Muscle of back (tissue), 11 donors: ENCODE results near the gene PROZ. TPM values are rescaled to one million over a fixed set of nuclear protein-coding genes. Genes with fewer than 3 reads are reported as not detected.
"Not testable (repeated sequence)": the region's sequence is repeated elsewhere in the genome, so short reads cannot be mapped to it uniquely, and the experiment has no call there.

Experiments used
- DNase-seq, 3 donors: peaks; one replicate each; pipeline versions ENCODE4 v3.0.0 to v3.0.0-alpha.2; 2013
- polyA plus RNA-seq, 10 donors: library from polyadenylated mRNA; unstranded; fragments of 120-200 nt; gene quantifications; one replicate each; pipeline ENCODE4 v1.2.1, GENCODE V29; 2013; ENCODE audit not compliant: insufficient read length in 10 of 10

PROZ gene
- polyA plus RNA-seq, 10 donors: 0.14 to 0.19 TPM; not detected in 8

DNA sequence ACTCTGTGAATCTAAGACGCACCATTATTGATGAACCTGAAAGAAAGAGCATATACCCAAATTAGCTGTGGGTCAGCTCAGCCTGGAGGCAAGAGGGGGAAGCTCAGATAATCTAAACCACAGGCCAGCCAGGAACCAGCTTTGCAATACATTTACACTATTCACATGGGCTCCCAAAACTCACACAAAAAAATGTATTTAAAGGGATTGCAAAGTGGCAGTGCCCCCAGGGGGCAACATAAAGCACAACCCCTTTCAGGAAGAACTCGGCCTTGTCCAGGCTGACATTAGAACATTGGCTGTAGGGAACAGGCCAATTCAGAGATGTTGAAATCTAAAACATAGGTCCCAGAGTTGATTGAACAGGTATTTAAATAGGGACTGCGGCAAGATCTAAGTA is 3.2 kb upstream of the PROZ start:
- no peak for DNase-seq

GRCh38 chr13:113155982-113156655 is 2.3 kb upstream of the PROZ start:
- DNase-seq: no peak

GRCh38 chr13:113157206-113157928 is 1.1 kb upstream of the PROZ start:
- no peak for DNase-seq

GRCh38 chr13:113158946-113159345 is 498 bp downstream of the PROZ start:
- no peak for DNase-seq

DNA sequence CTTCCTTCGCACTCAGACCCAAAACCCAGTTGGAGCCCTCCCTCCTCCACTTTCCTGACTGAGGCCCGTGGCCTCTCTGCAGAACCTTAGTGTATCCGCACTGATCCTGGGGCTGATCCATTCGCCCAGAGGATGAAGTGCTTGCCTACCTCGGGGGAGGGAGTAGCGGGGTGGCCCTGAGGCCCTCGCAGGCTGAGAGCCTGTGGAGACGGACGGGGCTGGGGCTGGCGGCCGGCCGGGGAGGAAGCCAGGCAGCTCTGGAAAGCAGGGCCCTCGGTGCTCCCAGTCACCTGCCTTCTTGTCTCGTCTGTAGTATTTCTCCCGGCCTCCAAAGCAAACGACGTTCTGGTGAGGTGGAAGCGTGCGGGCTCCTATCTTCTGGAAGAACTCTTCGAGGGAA is 1.3 kb downstream of the PROZ start:
- no peak for DNase-seq

DNA sequence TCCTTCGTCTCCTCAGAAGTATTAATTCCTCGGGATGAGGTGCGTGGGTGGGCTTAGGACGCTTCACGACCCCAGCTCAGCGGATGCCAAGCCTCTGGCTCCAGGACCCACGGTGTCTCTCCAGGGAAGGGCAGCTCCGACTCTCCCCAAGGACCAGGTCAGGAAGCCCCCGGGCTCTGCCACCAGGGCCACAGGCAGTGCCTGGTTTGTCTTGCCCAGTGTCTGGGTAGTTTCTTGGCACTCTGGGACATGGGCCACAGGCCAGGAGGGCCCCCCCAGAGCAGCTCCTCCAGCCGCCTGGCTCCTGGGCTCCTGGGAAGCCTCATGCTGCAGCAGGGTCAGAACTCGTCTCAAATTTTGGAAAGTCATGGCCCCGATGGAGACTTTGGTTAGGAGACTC is 2.5 kb downstream of the PROZ start:
- no peak for DNase-seq

- no peak for DNase-seq
Measured at GRCh38 chr13:113161433-113161832, 3.0 kb downstream of the PROZ start.

DNA sequence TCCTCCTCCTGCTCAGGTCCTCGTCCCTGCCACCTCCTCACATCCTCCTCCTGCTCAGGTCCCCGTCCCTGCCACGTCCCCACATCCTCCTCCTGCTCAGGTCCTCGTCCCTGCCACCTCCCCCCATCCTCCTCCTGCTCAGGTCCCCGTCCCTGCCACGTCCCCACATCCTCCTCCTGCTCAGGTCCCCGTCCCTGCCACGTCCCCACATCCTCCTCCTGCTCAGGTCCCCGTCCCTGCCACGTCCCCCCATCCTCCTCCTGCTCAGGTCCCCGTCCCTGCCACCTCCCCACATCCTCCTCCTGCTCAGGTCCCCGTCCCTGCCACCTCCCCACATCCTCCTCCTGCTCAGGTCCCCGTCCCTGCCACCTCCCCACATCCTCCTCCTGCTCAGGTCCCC is 3.5 kb downstream of the PROZ start:
- DNase-seq: not testable (repeated sequence)

DNA sequence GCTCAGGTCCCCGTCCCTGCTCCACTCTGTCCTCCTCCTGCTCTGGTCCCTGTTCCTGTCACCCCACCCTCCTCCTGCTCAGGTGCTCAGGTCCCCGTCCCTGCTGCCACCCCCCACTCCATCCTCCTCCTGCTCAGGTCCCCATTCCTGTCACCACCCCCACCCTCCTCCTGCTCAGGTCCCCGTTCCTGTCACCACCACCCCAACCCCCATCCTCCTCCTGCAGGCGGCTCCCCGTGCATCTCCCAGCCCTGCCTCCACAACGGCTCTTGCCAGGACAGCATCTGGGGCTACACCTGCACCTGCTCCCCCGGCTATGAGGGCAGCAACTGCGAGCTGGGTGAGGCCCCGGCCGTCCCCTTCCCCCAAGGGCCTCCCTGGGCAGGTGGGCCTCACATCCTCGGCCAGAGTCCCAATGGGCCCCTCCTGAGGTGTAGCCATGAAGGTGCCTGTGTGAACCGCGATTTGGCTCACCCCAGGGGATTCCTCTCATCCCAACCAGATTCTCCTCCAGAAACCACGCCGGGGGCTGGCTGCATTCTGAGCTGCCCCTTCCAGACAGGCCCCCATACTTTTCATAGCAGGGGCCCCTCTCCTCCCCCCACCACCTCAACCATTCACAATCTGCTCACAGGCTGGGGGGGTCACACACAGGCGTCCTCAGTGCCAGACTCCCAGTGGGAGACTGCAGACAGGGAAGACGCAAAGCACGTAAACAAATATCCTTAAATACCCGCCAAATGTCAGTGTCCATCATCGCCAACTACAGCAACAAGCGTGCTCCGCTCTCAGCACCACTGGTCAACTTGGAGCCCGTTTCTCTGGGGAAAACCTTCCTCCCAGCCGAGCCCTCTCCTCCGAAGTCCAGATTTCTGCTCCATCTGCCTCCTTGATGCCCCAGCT is 4.6 kb downstream of the PROZ start:
- DNase-seq: peak in 1 of 3 donors; percentile 16

- DNase-seq: no peak
Measured at GRCh38 chr13:113164492-113164891, 6.0 kb downstream of the PROZ start.

DNA sequence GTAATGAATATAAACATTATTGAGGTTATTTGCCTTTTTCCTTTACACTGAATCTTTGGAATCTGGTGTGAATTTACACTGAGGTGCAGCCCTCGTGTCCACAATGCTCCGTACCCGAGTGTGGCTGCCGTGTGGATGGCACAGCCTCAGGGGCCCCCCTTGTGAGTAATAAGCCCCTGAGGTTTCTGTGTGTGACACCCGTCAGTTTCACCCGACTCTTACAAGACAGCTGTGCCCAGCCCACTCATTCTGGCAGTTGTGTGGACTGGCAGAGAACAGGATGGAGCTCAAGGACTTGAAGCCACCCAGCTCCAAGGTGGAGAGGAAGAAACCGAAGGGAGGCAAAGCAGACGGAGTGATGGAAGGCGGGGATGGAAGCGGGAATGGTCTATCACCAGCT is 7.8 kb downstream of the PROZ start:
- no peak for DNase-seq

DNA sequence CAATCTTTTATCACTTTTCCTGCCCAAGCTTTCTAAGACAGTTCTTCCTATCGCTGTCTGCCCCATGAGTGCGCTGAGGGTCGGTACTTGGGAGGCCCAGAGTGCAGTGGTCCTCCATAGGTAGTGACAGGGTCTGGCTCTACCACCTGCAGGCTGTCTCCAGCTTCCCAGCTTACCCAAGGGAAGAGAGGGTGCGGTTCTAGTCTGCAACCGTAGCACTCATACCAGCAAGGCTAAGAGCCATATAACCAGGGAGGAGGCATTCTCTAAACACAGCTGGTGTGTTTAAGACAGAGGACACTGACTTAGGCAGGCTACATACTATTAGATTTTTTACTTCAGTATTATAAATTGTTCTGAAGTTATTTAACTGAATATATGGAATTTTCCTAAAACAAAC is 8.2 kb downstream of the PROZ start:
- no peak for DNase-seq

GRCh38 chr13:113167155-113167554 is 8.7 kb downstream of the PROZ start:
- DNase-seq: no peak

GRCh38 chr13:113167575-113167974 is 9.1 kb downstream of the PROZ start:
- DNase-seq: no peak

DNA sequence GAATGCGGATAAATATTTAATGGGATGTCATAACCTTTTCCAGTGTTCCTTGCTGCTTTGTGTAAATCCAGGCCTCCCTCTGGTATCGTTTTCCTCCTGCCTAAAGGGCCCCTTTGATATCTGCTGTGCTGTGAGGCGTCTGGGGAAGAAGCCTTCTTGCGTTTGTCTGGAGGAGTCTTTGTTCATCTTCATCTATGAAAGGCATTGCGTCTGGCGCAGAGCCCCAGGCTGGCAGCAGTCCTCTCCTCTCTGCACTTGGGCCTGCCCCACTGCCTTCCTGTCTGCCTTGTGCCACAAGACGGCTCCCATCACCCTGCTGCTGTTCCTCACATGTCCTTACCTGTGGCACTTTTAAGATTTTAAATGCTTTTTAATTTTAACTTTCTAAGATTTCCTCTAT is 9.8 kb downstream of the PROZ start:
- DNase-seq: no peak

DNA sequence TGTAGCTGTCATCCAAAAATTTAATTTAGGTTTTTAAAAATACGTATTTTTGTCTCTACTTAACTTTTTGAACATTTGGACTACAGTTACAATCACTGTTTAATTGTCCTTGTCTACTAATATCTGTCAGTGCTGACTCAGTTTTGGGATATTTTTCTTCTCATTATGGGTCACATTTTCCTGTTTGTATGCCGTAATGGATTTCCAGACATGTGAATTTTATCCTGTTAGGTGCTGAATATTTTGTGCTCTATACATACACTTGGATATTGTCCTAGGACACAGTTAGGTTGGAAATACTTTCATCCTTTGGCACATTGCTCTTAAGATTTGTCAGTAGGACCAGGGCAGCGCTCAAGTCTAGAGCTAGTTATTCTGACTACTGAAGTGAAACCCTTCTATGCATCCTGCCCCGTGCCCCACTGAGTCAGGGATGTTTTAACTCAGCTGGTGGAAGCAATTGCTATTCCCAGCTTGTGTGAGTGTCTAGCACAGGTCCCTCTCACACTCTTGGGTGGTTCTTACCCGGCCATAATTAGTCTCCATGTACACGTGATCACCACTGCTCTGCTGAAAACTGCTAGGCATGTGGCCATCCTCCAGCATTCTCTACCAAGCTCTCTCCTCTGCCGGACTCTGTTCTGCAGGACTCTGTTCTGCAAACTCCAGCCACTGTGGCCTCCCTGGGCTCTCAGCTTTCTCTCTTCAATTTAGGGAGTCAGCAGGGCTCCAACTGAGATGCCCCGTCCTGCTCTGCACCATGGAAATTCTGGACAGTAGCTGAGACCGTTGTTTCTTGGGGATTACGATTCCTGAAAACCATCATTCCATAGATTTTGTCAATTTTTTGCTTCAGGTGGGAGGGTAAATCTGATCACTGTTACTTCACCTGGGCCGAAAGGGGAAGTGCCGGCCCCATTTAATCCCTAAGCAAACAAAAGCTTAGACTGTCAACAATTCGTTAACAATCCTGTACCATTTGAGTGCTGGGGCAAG is 11.1 kb downstream of the PROZ start:
- DNase-seq: no peak

GRCh38 chr13:113170511-113170910 is 12.1 kb downstream of the PROZ start:
- no peak for DNase-seq

DNA sequence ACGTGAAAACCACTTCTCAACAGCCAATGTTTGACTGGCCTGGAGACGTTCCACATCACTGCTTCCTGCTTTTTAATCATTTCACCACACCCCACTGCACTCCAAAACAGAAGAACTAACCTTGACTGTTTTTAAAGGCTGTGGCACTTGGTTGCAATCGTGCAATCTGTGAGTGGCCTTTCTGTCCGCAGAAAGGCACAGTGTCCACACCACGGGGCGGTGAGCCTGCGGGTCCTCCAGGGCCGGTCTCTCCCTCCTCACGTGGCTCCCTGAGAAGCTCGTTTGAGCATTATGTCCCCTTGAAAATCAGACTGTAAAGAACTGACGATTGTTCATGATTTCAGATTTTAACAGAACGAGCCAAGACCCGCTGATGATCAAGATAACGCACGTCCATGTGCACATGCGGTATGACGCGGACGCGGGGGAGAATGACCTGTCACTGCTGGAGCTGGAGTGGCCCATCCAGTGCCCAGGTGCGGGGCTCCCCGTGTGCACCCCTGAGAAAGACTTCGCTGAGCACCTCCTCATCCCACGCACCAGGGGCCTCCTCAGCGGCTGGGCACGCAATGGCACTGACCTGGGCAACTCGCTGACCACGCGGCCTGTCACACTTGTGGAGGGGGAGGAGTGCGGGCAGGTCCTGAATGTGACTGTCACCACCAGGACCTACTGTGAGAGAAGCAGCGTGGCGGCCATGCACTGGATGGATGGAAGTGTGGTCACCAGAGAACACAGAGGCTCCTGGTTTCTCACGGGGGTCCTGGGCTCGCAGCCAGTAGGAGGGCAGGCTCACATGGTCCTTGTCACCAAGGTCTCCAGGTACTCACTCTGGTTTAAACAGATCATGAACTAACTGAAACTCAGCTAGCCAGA is 13.0 kb downstream of the PROZ start:
- DNase-seq: no peak

- DNase-seq: no peak
Measured at GRCh38 chr13:113172419-113172926, 14.0 kb downstream of the PROZ start.

- no peak for DNase-seq
Measured at GRCh38 chr13:113176280-113176679, 17.8 kb downstream of the PROZ start.
